ENCODE data around the gene NFIX. TPM values are rescaled to one million over a fixed set of nuclear protein-coding genes. Genes with fewer than 3 reads are reported as not detected.

NFIX gene
- total RNA-seq, 1 donor from 2014 or later, result 76.5 TPM

GRCh38 chr19:13129384-13129783 lies 134.1 kb downstream of the NFIX start:
- Histone ChIP-seq H3K4me3 (no peak overlapping the region), H3K4me1 (no peaks in the 10 kb centered on the region), H3K27me3 (no peaks in the 10 kb centered on the region), H3K9me3 (no peaks in the 10 kb centered on the region), H3K36me3 (no peaks in the 10 kb centered on the region), H3K27ac (no peak overlapping the region)
- TF ChIP-seq CTCF (IDR thresholded peaks at IDR 0.05), result no peak
- DNase-seq (ENCODE audit: low spot score in 2 of 2), result no peak
- intact Hi-C loops (cut with DNase I), result no loop called here

GRCh38 chr19:13130886-13131490 lies 135.7 kb downstream of the NFIX start:
- intact Hi-C loops (cut with DNase I), result no loop called here
- no peak overlapping the region for H3K4me3 ChIP-seq
- no peak for DNase-seq (ENCODE audit: low spot score in 2 of 2)
- H3K27me3 ChIP-seq, result no peaks in the 10 kb centered on the region
- H3K36me3 ChIP-seq, result peaks cover 6 to 7% of the 10 kb centered on the region in 2 donors
- no peak for TF ChIP-seq CTCF (IDR thresholded peaks at IDR 0.05)
- no peak overlapping the region for H3K27ac ChIP-seq
- H3K9me3 ChIP-seq, result no peaks in the 10 kb centered on the region
- no peaks in the 10 kb centered on the region for H3K4me1 ChIP-seq

- H3K36me3 ChIP-seq, result peaks cover 22 to 23% of the 10 kb centered on the region in 2 donors
- no peak overlapping the region for H3K27ac ChIP-seq
- no peaks in the 10 kb centered on the region for H3K9me3 ChIP-seq
- H3K27me3 ChIP-seq, result no peaks in the 10 kb centered on the region
- intact Hi-C loops (cut with DNase I), result no loop called here
- no peak for DNase-seq (ENCODE audit: low spot score in 2 of 2)
- no peak for TF ChIP-seq CTCF (IDR thresholded peaks at IDR 0.05)
- no peaks in the 10 kb centered on the region for H3K4me1 ChIP-seq
- no peak overlapping the region for H3K4me3 ChIP-seq
These were observed 137.4 kb downstream of the NFIX start for GRCh38 chr19:13132471-13133180.

- Histone ChIP-seq H3K27ac (no peak overlapping the region), H3K36me3 (peaks cover 24 to 29% of the 10 kb centered on the region in 2 donors), H3K4me3 (no peak overlapping the region), H3K9me3 (no peaks in the 10 kb centered on the region), H3K27me3 (no peaks in the 10 kb centered on the region), H3K4me1 (no peaks in the 10 kb centered on the region)
- DNase-seq (ENCODE audit: low spot score in 2 of 2), result no peak
- TF ChIP-seq CTCF (IDR thresholded peaks at IDR 0.05), result no peak
- intact Hi-C loops (cut with DNase I), result no loop called here
These were observed 138.1 kb downstream of the NFIX start for GRCh38 chr19:13133241-13133870.

- no peaks in the 10 kb centered on the region for H3K9me3 ChIP-seq
- no peaks in the 10 kb centered on the region for H3K4me1 ChIP-seq
- no peak for TF ChIP-seq CTCF (IDR thresholded peaks at IDR 0.05)
- peak overlapping the region in 1 of 2 donors; percentile 33 for H3K27ac ChIP-seq
- intact Hi-C loops (cut with DNase I), result no loop called here
- no peak overlapping the region for H3K4me3 ChIP-seq
- peaks cover 29 to 42% of the 10 kb centered on the region in 2 donors for H3K36me3 ChIP-seq
- DNase-seq (ENCODE audit: low spot score in 2 of 2), result no peak
- no peaks in the 10 kb centered on the region for H3K27me3 ChIP-seq
These were observed 139.4 kb downstream of the NFIX start for GRCh38 chr19:13134626-13135025.
